ENCODE data around the gene CEP112.

The CEP112 gene

GRCh38 chr17:65627891-65628643 is 563.9 kb downstream of the CEP112 start:
- no peak for TF ChIP-seq CTCF (IDR thresholded peaks at IDR 0.05; ENCODE audit: unreplicated experiment in 3 of 3)
- no peaks in the 10 kb centered on the region for H3K9me3 Mint-ChIP-seq
- H3K4me1 Mint-ChIP-seq: peaks cover 18% of the 10 kb centered on the region
- peaks cover 4% of the 10 kb centered on the region for H3K36me3 Mint-ChIP-seq (ENCODE audit: low read depth)
- peak overlapping the region; percentile 2 to 33 (median 3) for H3K4me3 Mint-ChIP-seq
- H3K27me3 Mint-ChIP-seq (ENCODE audit: low read depth): peaks cover 3% of the 10 kb centered on the region
- H3K27ac Mint-ChIP-seq: peak overlapping the region; percentile 0 to 9 (median 9)

- Mint-ChIP-seq H3K9me3 (no peaks in the 10 kb centered on the region), H3K4me1 (peaks cover 18% of the 10 kb centered on the region), H3K27me3 (ENCODE audit: low read depth) (peaks cover 3% of the 10 kb centered on the region), H3K4me3 (no peak overlapping the region), H3K36me3 (ENCODE audit: low read depth) (peaks cover 4% of the 10 kb centered on the region), H3K27ac (no peak overlapping the region)
- TF ChIP-seq CTCF (IDR thresholded peaks at IDR 0.05; ENCODE audit: unreplicated experiment in 3 of 3): no peak
These were observed 564.8 kb downstream of the CEP112 start for GRCh38 chr17:65627108-65627507.

- Mint-ChIP-seq H3K36me3 (ENCODE audit: low read depth) (peaks cover 4% of the 10 kb centered on the region), H3K9me3 (no peaks in the 10 kb centered on the region), H3K27me3 (ENCODE audit: low read depth) (peaks cover 3% of the 10 kb centered on the region), H3K4me3 (no peak overlapping the region), H3K27ac (no peak overlapping the region), H3K4me1 (peaks cover 18% of the 10 kb centered on the region)
- no peak for TF ChIP-seq CTCF (IDR thresholded peaks at IDR 0.05; ENCODE audit: unreplicated experiment in 3 of 3)
These were observed 565.5 kb downstream of the CEP112 start for GRCh38 chr17:65626451-65626850.

- no peak for TF ChIP-seq CTCF (IDR thresholded peaks at IDR 0.05; ENCODE audit: unreplicated experiment in 3 of 3)
- Mint-ChIP-seq H3K4me3 (no peak overlapping the region), H3K36me3 (ENCODE audit: low read depth) (peaks cover 4% of the 10 kb centered on the region), H3K27ac (no peak overlapping the region), H3K27me3 (ENCODE audit: low read depth) (no peaks in the 10 kb centered on the region), H3K9me3 (no peaks in the 10 kb centered on the region), H3K4me1 (no peaks in the 10 kb centered on the region)
These were observed 573.4 kb downstream of the CEP112 start for GRCh38 chr17:65618516-65618915.

- no peaks in the 10 kb centered on the region for H3K9me3 Mint-ChIP-seq
These were observed 574.4 kb downstream of the CEP112 start for GRCh38 chr17:65617496-65617895.

More at GRCh38 chr17:65617496-65617895, 574.4 kb downstream of the CEP112 start:
- H3K27ac Mint-ChIP-seq: no peak overlapping the region
- no peaks in the 10 kb centered on the region for H3K4me1 Mint-ChIP-seq
- no peak overlapping the region for H3K4me3 Mint-ChIP-seq
- H3K27me3 Mint-ChIP-seq (ENCODE audit: low read depth): no peaks in the 10 kb centered on the region
- TF ChIP-seq CTCF (IDR thresholded peaks at IDR 0.05; ENCODE audit: unreplicated experiment in 3 of 3): no peak
- peaks cover 9% of the 10 kb centered on the region for H3K36me3 Mint-ChIP-seq (ENCODE audit: low read depth)
